IMR-90 (cell line): ENCODE measurements around the gene PCNP. TPM values are rescaled to one million over a fixed set of nuclear protein-coding genes. Genes with fewer than 3 reads are reported as not detected.

Experiments
- CEBPB ChIP-seq: IDR thresholded peaks from 2 replicates; pipeline ENCODE4 v1.6.1; 2012; ENCODE audit warnings: low read depth, low read length, improper control_type of control experiment
- polyA plus RNA-seq, 3 experiments: library from polyadenylated mRNA; depleted of rRNA; stranded (reverse); fragments of >200 nt; gene quantifications; 2 replicates each; pipeline ENCODE4 v1.2.3, GENCODE V29; 2012; ENCODE audit warnings: low replicate concordance in 1 of 3
- total RNA-seq: library from RNA; depleted of rRNA; stranded (reverse); fragments of >200 nt; gene quantifications from 2 replicates; pipeline ENCODE4 v1.2.3, GENCODE V29; 2012
- TF ChIP-seq, protein P1 (sequence below): conservative IDR thresholded peaks from 2 replicates; pipeline ENCODE4 v1.5.1; 2012; ENCODE audit warnings: mild to moderate bottlenecking, low read depth, low read length, improper control_type of control experiment
- TF ChIP-seq, protein P2 (sequence below): fragments of 150-350 bp; IDR thresholded peaks from 2 replicates; pipeline ENCODE4 v1.6.1; 2017; ENCODE audit warnings: mild to moderate bottlenecking, antibody characterized with exemption, low read length, low read depth

PCNP gene
- total and polyA plus RNA-seq, 2 of the 4 experiments (the other 2 are of a cell fraction), result 34.6 to 53.2 TPM

DNA sequence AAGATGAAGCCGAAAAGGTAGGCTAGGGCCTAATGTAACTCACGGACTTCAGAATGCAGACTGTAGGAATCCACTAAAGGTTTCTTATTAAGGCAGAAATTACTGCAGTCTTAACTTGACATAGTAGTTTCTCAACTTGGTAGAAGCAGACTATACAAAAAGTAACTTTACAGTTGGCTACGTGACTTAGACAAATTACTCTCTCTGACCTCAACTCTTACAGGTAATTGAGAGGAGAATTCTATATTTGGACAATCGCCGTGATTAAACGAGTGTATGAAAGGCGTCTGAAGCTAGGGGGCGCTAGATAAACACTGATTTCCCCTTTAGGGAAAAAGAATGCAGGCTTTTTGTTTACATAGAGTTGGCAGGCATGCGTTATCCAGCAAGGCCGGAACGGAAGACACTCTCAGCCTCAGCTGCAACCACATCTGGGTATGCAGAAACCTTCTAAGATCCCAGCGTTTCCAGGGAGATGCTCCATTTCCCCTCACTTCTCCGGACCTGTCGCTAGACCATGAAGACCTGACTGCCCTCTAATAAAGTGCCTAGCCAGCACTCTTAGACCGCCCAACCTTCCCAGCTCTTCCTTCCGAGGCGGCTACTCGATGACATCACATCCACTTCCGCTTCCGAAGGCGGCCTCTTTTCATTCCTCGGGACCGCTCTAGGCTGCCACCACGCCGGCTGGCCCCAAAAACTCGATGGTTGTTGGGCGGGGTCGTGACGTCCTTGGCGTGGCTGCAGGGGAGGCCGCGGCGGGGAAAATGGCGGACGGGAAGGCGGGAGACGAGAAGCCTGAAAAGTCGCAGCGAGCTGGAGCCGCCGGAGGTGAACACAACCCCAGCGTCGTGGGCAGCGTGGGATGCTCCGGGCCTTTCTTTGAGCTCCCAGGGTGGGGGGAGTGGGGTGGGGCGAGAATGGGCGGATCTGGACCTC lies at the start of gene PCNP (continued):
- TF ChIP-seq, protein P1, sequence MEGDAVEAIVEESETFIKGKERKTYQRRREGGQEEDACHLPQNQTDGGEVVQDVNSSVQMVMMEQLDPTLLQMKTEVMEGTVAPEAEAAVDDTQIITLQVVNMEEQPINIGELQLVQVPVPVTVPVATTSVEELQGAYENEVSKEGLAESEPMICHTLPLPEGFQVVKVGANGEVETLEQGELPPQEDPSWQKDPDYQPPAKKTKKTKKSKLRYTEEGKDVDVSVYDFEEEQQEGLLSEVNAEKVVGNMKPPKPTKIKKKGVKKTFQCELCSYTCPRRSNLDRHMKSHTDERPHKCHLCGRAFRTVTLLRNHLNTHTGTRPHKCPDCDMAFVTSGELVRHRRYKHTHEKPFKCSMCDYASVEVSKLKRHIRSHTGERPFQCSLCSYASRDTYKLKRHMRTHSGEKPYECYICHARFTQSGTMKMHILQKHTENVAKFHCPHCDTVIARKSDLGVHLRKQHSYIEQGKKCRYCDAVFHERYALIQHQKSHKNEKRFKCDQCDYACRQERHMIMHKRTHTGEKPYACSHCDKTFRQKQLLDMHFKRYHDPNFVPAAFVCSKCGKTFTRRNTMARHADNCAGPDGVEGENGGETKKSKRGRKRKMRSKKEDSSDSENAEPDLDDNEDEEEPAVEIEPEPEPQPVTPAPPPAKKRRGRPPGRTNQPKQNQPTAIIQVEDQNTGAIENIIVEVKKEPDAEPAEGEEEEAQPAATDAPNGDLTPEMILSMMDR, result peak; percentile 90
- TF ChIP-seq CEBPB, result no peak
- TF ChIP-seq, protein P2, sequence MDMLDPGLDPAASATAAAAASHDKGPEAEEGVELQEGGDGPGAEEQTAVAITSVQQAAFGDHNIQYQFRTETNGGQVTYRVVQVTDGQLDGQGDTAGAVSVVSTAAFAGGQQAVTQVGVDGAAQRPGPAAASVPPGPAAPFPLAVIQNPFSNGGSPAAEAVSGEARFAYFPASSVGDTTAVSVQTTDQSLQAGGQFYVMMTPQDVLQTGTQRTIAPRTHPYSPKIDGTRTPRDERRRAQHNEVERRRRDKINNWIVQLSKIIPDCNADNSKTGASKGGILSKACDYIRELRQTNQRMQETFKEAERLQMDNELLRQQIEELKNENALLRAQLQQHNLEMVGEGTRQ, result no peak
